Upper lobe of right lung (tissue), 1 donor: ENCODE data around the gene TEKTIP1. TPM values are rescaled to one million over a fixed set of nuclear protein-coding genes. Genes with fewer than 3 reads are reported as not detected.

ENCODE experiments used
- ATAC-seq: fragments of 200-7000 bp; cut with Tn5 transposase; one replicate; pipeline ENCODE4 v1.9.1; 2020; ENCODE audit warnings: mild to moderate bottlenecking, moderate library complexity
- DNase-seq: peaks from one replicate; pipeline ENCODE4 v3.0.0-alpha.2; 2020
- H3K27ac ChIP-seq: fragments of 200-600 bp; one replicate; pipeline ENCODE4 v1.8.0; 2022
- H3K27me3 ChIP-seq: fragments of 200-600 bp; one replicate; pipeline ENCODE4 v1.8.0; 2022; ENCODE audit warnings: mild to moderate bottlenecking
- H3K36me3 ChIP-seq: fragments of 200-600 bp; one replicate; pipeline ENCODE4 v1.8.0; 2022
- H3K4me1 ChIP-seq: fragments of 200-600 bp; one replicate; pipeline ENCODE4 v1.8.0; 2022
- H3K4me3 ChIP-seq: fragments of 200-600 bp; one replicate; pipeline ENCODE4 v1.8.0; 2022; ENCODE audit warnings: mild to moderate bottlenecking
- H3K9me3 ChIP-seq: fragments of 200-600 bp; one replicate; pipeline ENCODE4 v1.8.0; 2022
- intact Hi-C: fragments of 100-400 bp; cut with DNase I; formaldehyde crosslinking; loops from one replicate; pipeline ENCODE4 v1.11.0; 2022
- total RNA-seq: library from RNA; stranded (reverse); fragmentation: NEBNext Ultra II Directional; extraction: Animal tissue kit (Norgen Biotek cat#: 25700); gene quantifications from one replicate; pipeline ENCODE4 v1.2.1, GENCODE V29; 2021
- TF ChIP-seq, protein P1 (sequence below): fragments of 200-600 bp; IDR thresholded peaks from one replicate; pipeline ENCODE4 v1.8.0; 2022; ENCODE audit warnings: antibody characterized with exemption
- donor health status: DM: no; HTN: yes; CAD: no; lungs with severe emphysema.

Gene TEKTIP1
- total RNA-seq, 1 donor from 2014 or later, result 3.2 TPM

- Histone ChIP-seq H3K4me3 (no peak overlapping the region), H3K9me3 (no peaks in the 10 kb centered on the region), H3K27ac (no peak overlapping the region), H3K4me1 (no peaks in the 10 kb centered on the region), H3K27me3 (no peaks in the 10 kb centered on the region), H3K36me3 (peaks cover 6% of the 10 kb centered on the region)
- DNase-seq (no peak), ATAC-seq (no peak)
- TF ChIP-seq, protein P1, sequence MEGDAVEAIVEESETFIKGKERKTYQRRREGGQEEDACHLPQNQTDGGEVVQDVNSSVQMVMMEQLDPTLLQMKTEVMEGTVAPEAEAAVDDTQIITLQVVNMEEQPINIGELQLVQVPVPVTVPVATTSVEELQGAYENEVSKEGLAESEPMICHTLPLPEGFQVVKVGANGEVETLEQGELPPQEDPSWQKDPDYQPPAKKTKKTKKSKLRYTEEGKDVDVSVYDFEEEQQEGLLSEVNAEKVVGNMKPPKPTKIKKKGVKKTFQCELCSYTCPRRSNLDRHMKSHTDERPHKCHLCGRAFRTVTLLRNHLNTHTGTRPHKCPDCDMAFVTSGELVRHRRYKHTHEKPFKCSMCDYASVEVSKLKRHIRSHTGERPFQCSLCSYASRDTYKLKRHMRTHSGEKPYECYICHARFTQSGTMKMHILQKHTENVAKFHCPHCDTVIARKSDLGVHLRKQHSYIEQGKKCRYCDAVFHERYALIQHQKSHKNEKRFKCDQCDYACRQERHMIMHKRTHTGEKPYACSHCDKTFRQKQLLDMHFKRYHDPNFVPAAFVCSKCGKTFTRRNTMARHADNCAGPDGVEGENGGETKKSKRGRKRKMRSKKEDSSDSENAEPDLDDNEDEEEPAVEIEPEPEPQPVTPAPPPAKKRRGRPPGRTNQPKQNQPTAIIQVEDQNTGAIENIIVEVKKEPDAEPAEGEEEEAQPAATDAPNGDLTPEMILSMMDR, result no peak
- intact Hi-C loops, result loop anchor here (10.0 kb wide), 1 partner anchor 67 kb away; no protein-coding TSS in a partner anchor
These were observed 8.9 kb downstream of the TEKTIP1 start for GRCh38 chr19:3547767-3548282.

- intact Hi-C loops, result loop anchor here (10.0 kb wide), 1 partner anchor 66 kb away; no protein-coding TSS in a partner anchor
- ATAC-seq, result peak; percentile 59
- peaks cover 6% of the 10 kb centered on the region for H3K36me3 ChIP-seq
These were observed 9.6 kb downstream of the TEKTIP1 start for GRCh38 chr19:3548606-3549005.

GRCh38 chr19:3549816-3550215 lies 10.8 kb downstream of the TEKTIP1 start:
- Histone ChIP-seq H3K36me3 (peaks cover 6% of the 10 kb centered on the region), H3K27ac (no peak overlapping the region), H3K27me3 (no peaks in the 10 kb centered on the region), H3K9me3 (no peaks in the 10 kb centered on the region), H3K4me1 (peaks cover 5% of the 10 kb centered on the region), H3K4me3 (no peak overlapping the region)
- ATAC-seq, result no peak
- intact Hi-C loops, result loop anchor here (10.0 kb wide), 1 partner anchor 65 kb away; no protein-coding TSS in a partner anchor
- DNase-seq, result no peak
- TF ChIP-seq, protein P1, result no peak

More at GRCh38 chr19:3548606-3549005, 9.6 kb downstream of the TEKTIP1 start:
- Histone ChIP-seq H3K9me3 (no peaks in the 10 kb centered on the region), H3K4me1 (no peaks in the 10 kb centered on the region), H3K27me3 (no peaks in the 10 kb centered on the region), H3K4me3 (no peak overlapping the region), H3K27ac (no peak overlapping the region)
- DNase-seq, result peak; percentile 82
- TF ChIP-seq, protein P1, result no peak

GRCh38 chr19:3550947-3551791 lies 12.2 kb downstream of the TEKTIP1 start:
- Histone ChIP-seq H3K36me3 (peaks cover 6% of the 10 kb centered on the region), H3K27ac (no peak overlapping the region), H3K9me3 (no peaks in the 10 kb centered on the region), H3K4me3 (no peak overlapping the region), H3K27me3 (no peaks in the 10 kb centered on the region), H3K4me1 (peaks cover 13% of the 10 kb centered on the region)
- TF ChIP-seq, protein P1, result no peak
- ATAC-seq, result no peak
- DNase-seq, result no peak
- intact Hi-C loops, result no loop called here

DNA sequence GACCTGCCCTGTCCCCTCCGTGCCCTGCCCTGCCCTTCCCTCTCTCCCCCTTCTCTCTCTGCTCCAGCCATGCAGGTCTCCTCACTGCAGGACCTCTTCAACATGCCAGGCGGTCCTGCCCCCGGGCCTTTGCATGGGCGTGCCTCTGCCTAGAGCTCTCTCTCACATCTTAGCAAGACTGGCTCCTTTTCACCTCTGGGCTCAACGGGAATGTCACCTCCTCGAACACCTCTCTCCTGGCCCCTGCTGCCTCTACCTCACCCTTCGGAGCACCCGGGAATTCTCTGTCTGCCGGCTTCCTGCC lies 12.8 kb downstream of the TEKTIP1 start:
- no peak overlapping the region for H3K4me3 ChIP-seq
- H3K4me1 ChIP-seq, result peaks cover 18% of the 10 kb centered on the region
- no peaks in the 10 kb centered on the region for H3K27me3 ChIP-seq
- peaks cover 6% of the 10 kb centered on the region for H3K36me3 ChIP-seq
- H3K9me3 ChIP-seq, result no peaks in the 10 kb centered on the region
- H3K27ac ChIP-seq, result no peak overlapping the region
- DNase-seq (no peak), ATAC-seq (no peak)
- TF ChIP-seq, protein P1, result no peak
- intact Hi-C loops, result no loop called here
